Muscle of leg (tissue), 9 donors: Measurements from ENCODE around the gene SPATA46. TPM values are rescaled to one million over a fixed set of nuclear protein-coding genes. Genes with fewer than 3 reads are reported as not detected.

Source experiments
- polyA plus RNA-seq, 8 donors: library from polyadenylated mRNA; unstranded; fragments of 120-200 nt; gene quantifications; one replicate each; pipeline versions ENCODE4 v1.2.1 to v1.2.3, GENCODE V29; 2013; ENCODE audit warnings: inconsistent platforms in 1 of 8, low replicate concordance in 1 of 8; ENCODE audit not compliant: insufficient read length in 8 of 8, insufficient read depth in 1 of 8
- total RNA-seq: library from RNA; stranded (reverse); fragments of 120-200 nt; gene quantifications from one replicate; pipeline ENCODE4 v1.2.4, GENCODE V29; 2013

Gene SPATA46
- total and polyA plus RNA-seq, 9 donors = 0.21 to 0.29 (median 0.28) TPM; not detected in 6

Other genes with a start within 250 kb of the SPATA46 start
- 0.35 TPM for gene C1orf226, start 4.9 kb upstream of the SPATA46 start, total RNA-seq
- gene C1orf226, start 4.9 kb upstream of the SPATA46 start, polyA plus RNA-seq = 1 to 10 TPM in 6 of 8 donors, under 1 TPM in 2; 0.63 to 2.1 (median 1.4) TPM
- gene SH2D1B, start 35.3 kb upstream of the SPATA46 start, total RNA-seq = 0.27 TPM
- gene SH2D1B, start 35.3 kb upstream of the SPATA46 start, polyA plus RNA-seq = under 1 TPM in 7 of 8 donors, not detected in 1; 0.14 to 0.39 (median 0.25) TPM
- 23.1 TPM for gene UHMK1, start 121.0 kb upstream of the SPATA46 start, total RNA-seq
- 10 to 100 TPM; 17.3 to 26.9 (median 22.4) TPM for gene UHMK1, start 121.0 kb upstream of the SPATA46 start, polyA plus RNA-seq
- 42.2 TPM for gene UAP1, start 184.9 kb upstream of the SPATA46 start, total RNA-seq
- 10 to 100 TPM; 26.5 to 40.1 (median 29.8) TPM for gene UAP1, start 184.9 kb upstream of the SPATA46 start, polyA plus RNA-seq